H9 (cell line): ENCODE data around the gene MXRA5. TPM values are rescaled to one million over a fixed set of nuclear protein-coding genes. Genes with fewer than 3 reads are reported as not detected.

Source experiments
- DNase-seq: peaks from one replicate; pipeline ENCODE4 v3.0.0-alpha.2; 2017
- H2AFZ ChIP-seq: one replicate; pipeline ENCODE4 v1.6.1; 2013; ENCODE audit warnings: mild to moderate bottlenecking, low read length, control low read depth, moderate library complexity
- H2AK5ac ChIP-seq: 2 replicates; pipeline ENCODE4 v1.6.1; 2013; ENCODE audit warnings: low read length, control low read depth, mixed read lengths; ENCODE audit not compliant: insufficient read length
- H2BK120ac ChIP-seq: one replicate; pipeline ENCODE4 v1.6.1; 2013; ENCODE audit warnings: low read depth, mild to moderate bottlenecking, low read length, control low read depth, inconsistent platforms; ENCODE audit not compliant: poor library complexity, severe bottlenecking
- H2BK12ac ChIP-seq: 2 replicates; pipeline ENCODE4 v1.6.1; 2013; ENCODE audit warnings: low read length, control low read depth, mixed read lengths, low read depth; ENCODE audit not compliant: insufficient read length
- H2BK15ac ChIP-seq: 2 replicates; pipeline ENCODE4 v1.6.1; 2013; ENCODE audit warnings: low read depth, low read length, control low read depth
- H2BK20ac ChIP-seq: one replicate; pipeline ENCODE4 v1.6.1; 2013; ENCODE audit warnings: low read depth, mild to moderate bottlenecking, low read length, control low read depth, inconsistent platforms; ENCODE audit not compliant: poor library complexity, severe bottlenecking
- H2BK5ac ChIP-seq: 2 replicates; pipeline ENCODE4 v1.6.1; 2013; ENCODE audit warnings: low read length, control low read depth, mixed read lengths; ENCODE audit not compliant: insufficient read length
- H3K14ac ChIP-seq: 2 replicates; pipeline ENCODE4 v1.6.1; 2013; ENCODE audit warnings: low read length, control low read depth; ENCODE audit not compliant: insufficient read depth
- H3K18ac ChIP-seq: 2 replicates; pipeline ENCODE4 v1.6.1; 2013; ENCODE audit warnings: low read depth, mild to moderate bottlenecking, mixed read lengths, low read length, control low read depth; ENCODE audit not compliant: insufficient read length
- H3K23ac ChIP-seq: 2 replicates; pipeline ENCODE4 v1.6.1; 2013; ENCODE audit warnings: low read length, control low read depth, mixed read lengths, low read depth; ENCODE audit not compliant: insufficient read length
- H3K23me2 ChIP-seq: 2 replicates; pipeline ENCODE4 v1.6.1; 2013; ENCODE audit warnings: low read depth, mild to moderate bottlenecking, mixed read lengths, low read length, control low read depth; ENCODE audit not compliant: insufficient read length, poor library complexity, severe bottlenecking
- H3K27ac ChIP-seq: 2 replicates; pipeline ENCODE4 v1.5.1; 2013; ENCODE audit warnings: low read length, control low read depth, mixed read lengths, low read depth; ENCODE audit not compliant: insufficient read length
- H3K27me3 ChIP-seq: 2 replicates; pipeline ENCODE4 v1.6.1; 2013; ENCODE audit warnings: low read length, control low read depth, inconsistent platforms; ENCODE audit not compliant: insufficient read depth
- H3K4ac ChIP-seq: 2 replicates; pipeline ENCODE4 v1.6.1; 2013; ENCODE audit warnings: low read depth, mild to moderate bottlenecking, control low read depth, inconsistent platforms, low read length, moderate library complexity
- H3K4me1 ChIP-seq: 2 replicates; pipeline ENCODE4 v1.6.1; 2013; ENCODE audit warnings: low read length, control low read depth, inconsistent platforms; ENCODE audit not compliant: insufficient read depth
- H3K4me2 ChIP-seq: 2 replicates; pipeline ENCODE4 v1.6.1; 2013; ENCODE audit warnings: low read length, control low read depth, mixed read lengths; ENCODE audit not compliant: insufficient read length, insufficient read depth
- H3K56ac ChIP-seq: 2 replicates; pipeline ENCODE4 v1.6.1; 2013; ENCODE audit warnings: low read depth, mild to moderate bottlenecking, mixed read lengths, low read length, control low read depth; ENCODE audit not compliant: insufficient read length
- H3K79me1 ChIP-seq: 2 replicates; pipeline ENCODE4 v1.6.1; 2013; ENCODE audit warnings: low read depth, mild to moderate bottlenecking, moderate library complexity, low read length, control low read depth, inconsistent platforms; ENCODE audit not compliant: insufficient read depth, poor library complexity, severe bottlenecking
- H3K79me2 ChIP-seq: 2 replicates; pipeline ENCODE4 v1.6.1; 2013; ENCODE audit warnings: low read length, control low read depth, inconsistent platforms; ENCODE audit not compliant: insufficient read depth
- H3K9ac ChIP-seq: 2 replicates; pipeline ENCODE4 v1.6.1; 2013; ENCODE audit warnings: low read length, control low read depth, mixed read lengths; ENCODE audit not compliant: insufficient read length; ENCODE audit errors: extremely low read depth
- H3K9me3 ChIP-seq: one replicate; pipeline ENCODE4 v1.6.1; 2013; ENCODE audit warnings: low read depth, low read length, inconsistent platforms; ENCODE audit not compliant: control insufficient read depth
- H3T11ph ChIP-seq: one replicate; pipeline ENCODE4 v1.6.1; 2013; ENCODE audit warnings: mild to moderate bottlenecking, low read length, control low read depth, inconsistent platforms
- H4K20me1 ChIP-seq: one replicate; pipeline ENCODE4 v1.6.1; 2013; ENCODE audit not compliant: control insufficient read depth, insufficient read length, insufficient read depth
- H4K5ac ChIP-seq: 2 replicates; pipeline ENCODE4 v1.6.1; 2013; ENCODE audit warnings: low read depth, mild to moderate bottlenecking, mixed read lengths, low read length, control low read depth; ENCODE audit not compliant: insufficient read length
- H4K8ac ChIP-seq: replicated peaks from 2 replicates; pipeline ENCODE4 v1.6.1; 2013; ENCODE audit warnings: low read length, control low read depth, mixed read lengths, low read depth; ENCODE audit not compliant: insufficient read length
- H4K91ac ChIP-seq: 2 replicates; pipeline ENCODE4 v1.6.1; 2013; ENCODE audit warnings: low read depth, mild to moderate bottlenecking, moderate library complexity, mixed read lengths, low read length, control low read depth; ENCODE audit not compliant: insufficient read length
- H3K27ac Mint-ChIP-seq, 3 experiments: 2 replicates in 2 of 3; 3 replicates in 1 of 3; pipeline ENCODE4 v1.8.0; 2020 to 2021; ENCODE audit warnings: mixed read lengths in 3 of 3, mild to moderate bottlenecking in 1 of 3, moderate library complexity in 1 of 3
- H3K27me3 Mint-ChIP-seq: 2 replicates; pipeline ENCODE4 v1.8.0; 2021; ENCODE audit warnings: low read depth, mild to moderate bottlenecking, moderate library complexity, mixed read lengths
- H3K36me3 Mint-ChIP-seq, 3 experiments: 2 replicates in 2 of 3; 3 replicates in 1 of 3; pipeline ENCODE4 v1.8.0; 2020 to 2021; ENCODE audit warnings: low read depth in 3 of 3, mixed read lengths in 3 of 3; ENCODE audit not compliant: insufficient read depth in 1 of 3
- H3K4me1 Mint-ChIP-seq, 2 experiments: 2 replicates each; pipeline ENCODE4 v1.8.0; 2020; ENCODE audit warnings: mixed read lengths in 2 of 2
- H3K4me3 Mint-ChIP-seq, 2 experiments: 2 replicates in 1 of 2; 3 replicates in 1 of 2; pipeline ENCODE4 v1.8.0; 2020 to 2021; ENCODE audit warnings: mild to moderate bottlenecking in 2 of 2, mixed read lengths in 2 of 2, moderate library complexity in 1 of 2
- H3K9me3 Mint-ChIP-seq, 2 experiments: 2 replicates in 1 of 2; 3 replicates in 1 of 2; pipeline ENCODE4 v1.8.0; 2020; ENCODE audit warnings: mild to moderate bottlenecking in 2 of 2, mixed read lengths in 2 of 2, moderate library complexity in 1 of 2
- WGBS: extraction: QIAGEN DNeasy Blood & Tissue Kit; methylation state at CpG from one replicate; pipeline ENCODE4 v1.1.7; 2013; ENCODE audit warnings: missing lambda C conversion rate, low lambda C conversion rate, mixed read lengths; ENCODE audit not compliant: insufficient read length; ENCODE audit errors: extremely low coverage; 5-methylcytosine and 5-hydroxymethylcytosine counted together
- total RNA-seq: library from RNA; stranded (reverse); gene quantifications from 2 replicates; pipeline ENCODE4 v1.2.1, GENCODE V29; 2021
- TF ChIP-seq, protein P1 (sequence below): fragments of 200-600 bp; sonication (generic); conservative IDR thresholded peaks from 3 replicates; pipeline ENCODE4 v1.8.0; 2021; ENCODE audit warnings: antibody characterized with exemption, mild to moderate bottlenecking

The MXRA5 gene
- total RNA-seq, 1 experiment from 2014 or later = 1.0 TPM

DNA sequence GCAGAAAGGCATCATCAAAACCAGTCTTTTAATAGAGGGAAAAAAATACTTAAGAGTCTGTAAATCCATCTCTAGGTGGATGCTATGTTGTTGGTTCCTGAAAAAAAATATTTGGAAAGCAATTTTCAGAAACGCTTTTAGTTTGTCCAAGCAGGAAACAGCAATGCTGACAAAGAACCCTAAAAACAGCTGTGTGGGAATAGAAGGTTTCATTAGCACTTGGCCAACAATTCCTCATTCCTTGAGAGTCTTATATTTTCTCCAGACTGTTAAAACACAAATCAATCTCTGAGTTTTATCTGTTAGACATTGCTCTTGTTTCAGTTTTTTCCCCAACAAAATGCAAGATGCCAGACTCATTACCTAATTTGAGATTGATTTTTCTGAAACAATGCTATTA is 6.4 kb downstream of the MXRA5 start:
- Histone ChIP-seq H3K4ac (no peak overlapping the region), H4K91ac (no peak overlapping the region), H3K56ac (no peak overlapping the region), H3K18ac (no peak overlapping the region), H2AFZ (no peak overlapping the region), H2BK120ac (no peak overlapping the region), H2BK20ac (no peak overlapping the region), H3K27me3 (no peaks in the 10 kb centered on the region; the same call in 1 of the 2 replicates), H3K23ac (no peak overlapping the region), H4K20me1 (peaks cover 2% of the 10 kb centered on the region), H3K9me3 (no peaks in the 10 kb centered on the region), H2AK5ac (no peak overlapping the region), H3K27ac (no peak overlapping the region), H3K4me1 (no peaks in the 10 kb centered on the region), H3K23me2 (peaks cover under 1% of the 10 kb centered on the region), H3K4me2 (no peak overlapping the region), H4K8ac (no peak overlapping the region), H3K14ac (no peak overlapping the region), H3K9ac (no peak overlapping the region), H2BK12ac (no peak overlapping the region), H3K79me1 (no peaks in the 10 kb centered on the region), H3T11ph (no peak overlapping the region), H2BK5ac (no peak overlapping the region), H2BK15ac (no peak overlapping the region), H4K5ac (no peak overlapping the region), H3K79me2 (no peaks in the 10 kb centered on the region)
- Mint-ChIP-seq H3K36me3 (peaks cover 0 to 2% (median 0%) of the 10 kb centered on the region in 3 experiments; a peak in 2 of 7 replicates), H3K4me1 (peaks cover 0 to 8% of the 10 kb centered on the region in 2 experiments; a peak in 2 of 4 replicates), H3K9me3 (peaks cover 7% of the 10 kb centered on the region in 2 experiments; a peak in 4 of 5 replicates), H3K4me3 (no peak overlapping the region), H3K27me3 (peaks cover 38% of the 10 kb centered on the region), H3K27ac (no peak overlapping the region)
- TF ChIP-seq, protein P1, sequence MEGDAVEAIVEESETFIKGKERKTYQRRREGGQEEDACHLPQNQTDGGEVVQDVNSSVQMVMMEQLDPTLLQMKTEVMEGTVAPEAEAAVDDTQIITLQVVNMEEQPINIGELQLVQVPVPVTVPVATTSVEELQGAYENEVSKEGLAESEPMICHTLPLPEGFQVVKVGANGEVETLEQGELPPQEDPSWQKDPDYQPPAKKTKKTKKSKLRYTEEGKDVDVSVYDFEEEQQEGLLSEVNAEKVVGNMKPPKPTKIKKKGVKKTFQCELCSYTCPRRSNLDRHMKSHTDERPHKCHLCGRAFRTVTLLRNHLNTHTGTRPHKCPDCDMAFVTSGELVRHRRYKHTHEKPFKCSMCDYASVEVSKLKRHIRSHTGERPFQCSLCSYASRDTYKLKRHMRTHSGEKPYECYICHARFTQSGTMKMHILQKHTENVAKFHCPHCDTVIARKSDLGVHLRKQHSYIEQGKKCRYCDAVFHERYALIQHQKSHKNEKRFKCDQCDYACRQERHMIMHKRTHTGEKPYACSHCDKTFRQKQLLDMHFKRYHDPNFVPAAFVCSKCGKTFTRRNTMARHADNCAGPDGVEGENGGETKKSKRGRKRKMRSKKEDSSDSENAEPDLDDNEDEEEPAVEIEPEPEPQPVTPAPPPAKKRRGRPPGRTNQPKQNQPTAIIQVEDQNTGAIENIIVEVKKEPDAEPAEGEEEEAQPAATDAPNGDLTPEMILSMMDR = no peak
- no peak for DNase-seq
- no CpG with 5 or more reads among the region's 1 CpG for WGBS
